Measurements from ENCODE around the gene ROCK2. TPM values are rescaled to one million over a fixed set of nuclear protein-coding genes. Genes with fewer than 3 reads are reported as not detected.

Gene ROCK2
- total and polyA plus RNA-seq, 2 of the 13 experiments (the other 11 are each of a cell fraction or from before 2014, with no cell fraction given): 38.1 to 119 TPM

GRCh38 chr2:11344342-11344955, at the start of gene ROCK2 (continued):
- no peak for TF ChIP-seq TFAP4 (IDR thresholded peaks at IDR 0.05; ENCODE audit: borderline replicate concordance, low read depth)
- TF ChIP-seq AKNA (CRISPR knock-in tag; IDR thresholded peaks at IDR 0.05; ENCODE audit: borderline replicate concordance): no peak
- TF ChIP-seq RXRA (CRISPR knock-in tag; IDR thresholded peaks at IDR 0.05): peak; percentile 94
- TF ChIP-seq, protein P1, sequence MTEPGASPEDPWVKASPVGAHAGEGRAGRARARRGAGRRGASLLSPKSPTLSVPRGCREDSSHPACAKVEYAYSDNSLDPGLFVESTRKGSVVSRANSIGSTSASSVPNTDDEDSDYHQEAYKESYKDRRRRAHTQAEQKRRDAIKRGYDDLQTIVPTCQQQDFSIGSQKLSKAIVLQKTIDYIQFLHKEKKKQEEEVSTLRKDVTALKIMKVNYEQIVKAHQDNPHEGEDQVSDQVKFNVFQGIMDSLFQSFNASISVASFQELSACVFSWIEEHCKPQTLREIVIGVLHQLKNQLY (CRISPR knock-in tag; IDR thresholded peaks at IDR 0.05): no peak
- TF ChIP-seq ZNF251 (CRISPR knock-in tag; IDR thresholded peaks at IDR 0.05): no peak
- no peak for TF ChIP-seq ZNF276 (CRISPR knock-in tag; IDR thresholded peaks at IDR 0.05; ENCODE audit: low read depth)
- TF ChIP-seq, protein P2, sequence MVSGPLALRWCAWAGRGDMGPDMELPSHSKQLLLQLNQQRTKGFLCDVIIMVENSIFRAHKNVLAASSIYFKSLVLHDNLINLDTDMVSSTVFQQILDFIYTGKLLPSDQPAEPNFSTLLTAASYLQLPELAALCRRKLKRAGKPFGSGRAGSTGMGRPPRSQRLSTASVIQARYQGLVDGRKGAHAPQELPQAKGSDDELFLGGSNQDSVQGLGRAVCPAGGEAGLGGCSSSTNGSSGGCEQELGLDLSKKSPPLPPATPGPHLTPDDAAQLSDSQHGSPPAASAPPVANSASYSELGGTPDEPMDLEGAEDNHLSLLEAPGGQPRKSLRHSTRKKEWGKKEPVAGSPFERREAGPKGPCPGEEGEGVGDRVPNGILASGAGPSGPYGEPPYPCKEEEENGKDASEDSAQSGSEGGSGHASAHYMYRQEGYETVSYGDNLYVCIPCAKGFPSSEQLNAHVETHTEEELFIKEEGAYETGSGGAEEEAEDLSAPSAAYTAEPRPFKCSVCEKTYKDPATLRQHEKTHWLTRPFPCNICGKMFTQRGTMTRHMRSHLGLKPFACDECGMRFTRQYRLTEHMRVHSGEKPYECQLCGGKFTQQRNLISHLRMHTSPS (CRISPR knock-in tag; IDR thresholded peaks at IDR 0.05; ENCODE audit: low read depth): 0 out of 2 replicates have a peak, but pooled peaks have one; percentile 13
- TF ChIP-seq NFYC (CRISPR knock-in tag; IDR thresholded peaks at IDR 0.05): peak; percentile 13; the same call in 1 of the 2 replicates
- no peak; the same call in 1 of the 2 replicates for TF ChIP-seq ZNF574 (CRISPR knock-in tag; IDR thresholded peaks at IDR 0.05)
- TF ChIP-seq, protein P3, sequence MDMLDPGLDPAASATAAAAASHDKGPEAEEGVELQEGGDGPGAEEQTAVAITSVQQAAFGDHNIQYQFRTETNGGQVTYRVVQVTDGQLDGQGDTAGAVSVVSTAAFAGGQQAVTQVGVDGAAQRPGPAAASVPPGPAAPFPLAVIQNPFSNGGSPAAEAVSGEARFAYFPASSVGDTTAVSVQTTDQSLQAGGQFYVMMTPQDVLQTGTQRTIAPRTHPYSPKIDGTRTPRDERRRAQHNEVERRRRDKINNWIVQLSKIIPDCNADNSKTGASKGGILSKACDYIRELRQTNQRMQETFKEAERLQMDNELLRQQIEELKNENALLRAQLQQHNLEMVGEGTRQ (IDR thresholded peaks at IDR 0.05; ENCODE audit: low read depth, low read length): no peak
- TF ChIP-seq, protein P3 (CRISPR knock-in tag; IDR thresholded peaks at IDR 0.05; ENCODE audit: borderline replicate concordance): no peak
- no peak for TF ChIP-seq ZSCAN9 (CRISPR knock-in tag; IDR thresholded peaks at IDR 0.05; ENCODE audit: borderline replicate concordance)
- TF ChIP-seq ZNF441 (CRISPR knock-in tag; IDR thresholded peaks at IDR 0.05; ENCODE audit: borderline replicate concordance): peak; percentile 31; the same call in 1 of the 2 replicates

Data from HepG2 (cell line).